B cell (primary cell): ENCODE data around the gene CDH16. TPM values are rescaled to one million over a fixed set of nuclear protein-coding genes. Genes with fewer than 3 reads are reported as not detected.

Experiments used
- ATAC-seq: fragments of 200-7000 bp; cut with Tn5 transposase; one replicate; pipeline ENCODE4 v1.10.0; 2021; ENCODE audit warnings: low read depth, mild to moderate bottlenecking, moderate number of reproducible peaks, moderate library complexity
- CTCF ChIA-PET: fragments of 350-600 bp; sonication (Branson Sonifier 250); formaldehyde crosslinking; loops from one replicate; lab custom pipeline; 2021; ENCODE audit warnings: antibody characterized with exemption, inconsistent platforms; lab: Charles Lee
- POLR2A ChIA-PET: fragments of 350-600 bp; sonication (Branson Sonifier 250); formaldehyde crosslinking; loops from one replicate; lab custom pipeline; 2021; ENCODE audit warnings: antibody characterized with exemption; lab: Charles Lee
- DNase-seq: peaks from one replicate; pipeline ENCODE4 v3.0.0; 2013
- H2AFZ ChIP-seq: 2 replicates; pipeline ENCODE4 v1.6.1; 2012; ENCODE audit warnings: mild to moderate bottlenecking, low read depth, low read length; ENCODE audit not compliant: insufficient read depth, poor library complexity, severe bottlenecking
- H3K27ac ChIP-seq, 2 donors: 1 replicate in 1 of 2; 2 replicates in 1 of 2; pipeline ENCODE4 v1.5.1; 2012 to 2013; ENCODE audit warnings: low read length in 2 of 2, mild to moderate bottlenecking in 2 of 2, moderate library complexity in 1 of 2
- H3K27me3 ChIP-seq, 4 experiments: fragments of 200-600 bp in 1 of 4; sonication (generic) in 1 of 4; replicated peaks in 1 of 4; 1 replicate in 2 of 4; 2 replicates in 2 of 4; pipeline versions ENCODE4 v1.6.1 to v1.7.0; 2013 to 2016; ENCODE audit warnings: low read length in 3 of 4, mild to moderate bottlenecking in 2 of 4, mixed read lengths in 1 of 4, moderate library complexity in 1 of 4; ENCODE audit not compliant: insufficient read depth in 4 of 4, control insufficient read depth in 3 of 4; ENCODE audit errors: control extremely low read depth in 1 of 4
- H3K36me3 ChIP-seq, 2 experiments: replicated peaks in 1 of 2; 1 replicate in 1 of 2; 2 replicates in 1 of 2; pipeline versions ENCODE4 v1.6.1 to v1.7.1; 2013; ENCODE audit warnings: low read length in 1 of 2; ENCODE audit not compliant: insufficient read depth in 2 of 2, control insufficient read depth in 1 of 2; ENCODE audit errors: control extremely low read depth in 1 of 2, extremely low read depth in 1 of 2
- H3K4me1 ChIP-seq, 2 donors: fragments of 200-600 bp in 1 of 2; sonication (generic) in 1 of 2; 1 replicate in 1 of 2; 2 replicates in 1 of 2; pipeline versions ENCODE4 v1.5.1 to v1.6.1; 2013 to 2017; ENCODE audit warnings: low read length in 2 of 2; ENCODE audit not compliant: control insufficient read depth in 2 of 2, insufficient read depth in 2 of 2
- H3K4me2 ChIP-seq: replicated peaks from 2 replicates; pipeline ENCODE3; 2012; ENCODE audit warnings: mild to moderate bottlenecking, low read depth, low read length; ENCODE audit not compliant: poor library complexity, severe bottlenecking
- H3K4me3 ChIP-seq, 5 experiments: fragments of 200-600 bp in 1 of 5; sonication (generic) in 1 of 5; 1 replicate in 3 of 5; 2 replicates in 2 of 5; pipeline versions ENCODE4 v1.5.1 to v1.7.0; 2011 to 2016; ENCODE audit warnings: low read length in 4 of 5, mild to moderate bottlenecking in 4 of 5, low read depth in 2 of 5, control low read depth in 1 of 5, moderate library complexity in 1 of 5; ENCODE audit not compliant: insufficient read depth in 1 of 5; ENCODE audit errors: control extremely low read depth in 1 of 5, extremely low read depth in 1 of 5
- H3K79me2 ChIP-seq: fragments of 200-600 bp; sonication (generic); one replicate; pipeline ENCODE4 v1.6.0; 2016; ENCODE audit warnings: low read length; ENCODE audit not compliant: control insufficient read depth, insufficient read depth
- H3K9ac ChIP-seq: fragments of 200-600 bp; sonication (generic); 2 replicates; pipeline ENCODE4 v1.6.1; 2017; ENCODE audit warnings: mild to moderate bottlenecking, low read length, moderate library complexity
- H3K9me3 ChIP-seq, 3 donors: one replicate each; pipeline versions ENCODE4 v1.6.1 to v1.7.1; 2013; ENCODE audit warnings: low read length in 2 of 3; ENCODE audit not compliant: control insufficient read depth in 2 of 3, insufficient read depth in 1 of 3; ENCODE audit errors: control extremely low read depth in 1 of 3
- H4K20me1 ChIP-seq: 2 replicates; pipeline ENCODE4 v1.6.0; 2012; ENCODE audit warnings: mild to moderate bottlenecking, low read length; ENCODE audit not compliant: insufficient read depth, control insufficient read depth, poor library complexity, severe bottlenecking
- H3K27ac Mint-ChIP-seq: one replicate; pipeline ENCODE4 v1.8.0; 2021; ENCODE audit warnings: mixed read lengths
- H3K27me3 Mint-ChIP-seq: one replicate; pipeline ENCODE4 v1.8.0; 2021; ENCODE audit warnings: mixed read lengths
- H3K4me1 Mint-ChIP-seq: one replicate; pipeline ENCODE4 v1.8.0; 2021; ENCODE audit warnings: mixed read lengths
- H3K4me3 Mint-ChIP-seq: one replicate; pipeline ENCODE4 v1.8.0; 2021; ENCODE audit warnings: mixed read lengths
- H3K9me3 Mint-ChIP-seq: one replicate; pipeline ENCODE4 v1.8.0; 2022; ENCODE audit warnings: mixed read lengths; ENCODE audit not compliant: insufficient read depth
- CTCF ChIP-seq: fragments of 200-600 bp; IDR thresholded peaks from one replicate; pipeline ENCODE4 v1.8.0; 2022; ENCODE audit warnings: antibody characterized with exemption, mild to moderate bottlenecking
- EZH2 ChIP-seq: IDR thresholded peaks from 2 replicates; pipeline ENCODE4 v1.6.1; 2012; ENCODE audit warnings: borderline replicate concordance, low read depth, mild to moderate bottlenecking, moderate library complexity, low read length; ENCODE audit not compliant: insufficient read depth, poor library complexity, severe bottlenecking
- WGBS: methylation state at CpG from one replicate; pipeline ENCODE4 v1.1.5; 2013; ENCODE audit warnings: missing lambda C conversion rate; ENCODE audit not compliant: insufficient coverage; 5-methylcytosine and 5-hydroxymethylcytosine counted together
- intact Hi-C: fragments of 100-400 bp; cut with micrococcal nuclease; formaldehyde crosslinking; loops from one replicate; pipeline ENCODE4 v1.10.0; 2022
- polyA plus RNA-seq: library from polyadenylated mRNA; depleted of rRNA; stranded (reverse); fragments of >200 nt; gene quantifications from 2 replicates; pipeline ENCODE4 v1.2.3, GENCODE V29; 2012
- total RNA-seq, 2 donors: library from RNA; stranded (reverse); fragments of 120-200 nt in 1 of 2; gene quantifications; 1 replicate in 1 of 2; 2 replicates in 1 of 2; pipeline versions ENCODE4 v1.2.3 to v1.2.4, GENCODE V29; 2013 to 2022

Gene CDH16
- total and polyA plus RNA-seq, 2 donors (not counting 1 experiment from before 2014, with no cell fraction given): not detected

GRCh38 chr16:66931665-66932064 is 13.0 kb upstream of the CDH16 start:
- peaks cover 9% of the 10 kb centered on the region for H4K20me1 ChIP-seq
- WGBS: 100% methylated on average over 2 of the region's 2 CpGs
- ATAC-seq: no peak
- no peak overlapping the region for H3K27ac ChIP-seq
- DNase-seq: no peak
- no peaks in the 10 kb centered on the region for H3K9me3 ChIP-seq
- ChIA-PET CTCF (no interaction called here), POLR2A (interaction anchor here (0.8 kb wide), 1 partner anchor 13 kb away, joined by 3 read pairs; the partner anchor contains the start of gene CDH16)
- no peak overlapping the region for H2AFZ ChIP-seq
- Mint-ChIP-seq H3K4me1 (peaks cover 49% of the 10 kb centered on the region), H3K9me3 (no peaks in the 10 kb centered on the region), H3K27me3 (no peaks in the 10 kb centered on the region), H3K4me3 (peak overlapping the region; percentile 24), H3K27ac (no peak overlapping the region)
- peaks cover 0 to 12% of the 10 kb centered on the region in 2 experiments for H3K36me3 ChIP-seq
- peaks cover 26% of the 10 kb centered on the region for H3K79me2 ChIP-seq
- peaks cover 24 to 33% of the 10 kb centered on the region in 2 donors for H3K4me1 ChIP-seq
- H3K9ac ChIP-seq: no peak overlapping the region
- H3K4me2 ChIP-seq: no peak overlapping the region
- peaks cover 0 to 5% (median 0%) of the 10 kb centered on the region in 4 experiments for H3K27me3 ChIP-seq
- no peak overlapping the region for H3K4me3 ChIP-seq
- intact Hi-C loops: loop anchor here (5.0 kb wide), 1 partner anchor 49 kb away; the partner anchor contains the start of gene PDP2
- TF ChIP-seq CTCF: no peak
- no peak for TF ChIP-seq EZH2

GRCh38 chr16:66930189-66930588 is 11.5 kb upstream of the CDH16 start:
- WGBS: 100% methylated on average over 1 of the region's 4 CpGs

More at GRCh38 chr16:66930189-66930588, 11.5 kb upstream of the CDH16 start:
- DNase-seq (no peak), ATAC-seq (no peak)
- Mint-ChIP-seq H3K4me3 (no peak overlapping the region), H3K27me3 (peaks cover 12% of the 10 kb centered on the region), H3K9me3 (no peaks in the 10 kb centered on the region), H3K27ac (no peak overlapping the region), H3K4me1 (peaks cover 42% of the 10 kb centered on the region)
- peaks cover 0 to 20% (median 5%) of the 10 kb centered on the region in 4 experiments for H3K27me3 ChIP-seq
- H3K36me3 ChIP-seq: peaks cover 0 to 12% of the 10 kb centered on the region in 2 experiments
- no peak overlapping the region for H3K4me2 ChIP-seq
- no peak for TF ChIP-seq EZH2
- no peak for TF ChIP-seq CTCF
- POLR2A ChIA-PET: no interaction called here
- CTCF ChIA-PET: no interaction called here
- H4K20me1 ChIP-seq: peaks cover under 1% of the 10 kb centered on the region
- intact Hi-C loops: loop anchor here (5.0 kb wide), 1 partner anchor 48 kb away; the partner anchor contains the start of gene PDP2
- H3K4me1 ChIP-seq: peaks cover 25% of the 10 kb centered on the region in 2 donors
- H3K79me2 ChIP-seq: peaks cover 24% of the 10 kb centered on the region
- no peak overlapping the region for H3K27ac ChIP-seq
- peaks cover 0 to 7% (median 0%) of the 10 kb centered on the region in 3 donors for H3K9me3 ChIP-seq
- H3K4me3 ChIP-seq: no peak overlapping the region
- H3K9ac ChIP-seq: no peak overlapping the region
- no peak overlapping the region for H2AFZ ChIP-seq
